B cell (primary cell): ENCODE measurements around the gene MSLN. TPM values are rescaled to one million over a fixed set of nuclear protein-coding genes. Genes with fewer than 3 reads are reported as not detected.
"Not testable (repeated sequence)": the region's sequence is repeated elsewhere in the genome, so short reads cannot be mapped to it uniquely, and the experiment has no call there.

Experiments
- ATAC-seq: fragments of 200-7000 bp; cut with Tn5 transposase; one replicate; pipeline ENCODE4 v1.10.0; 2021; ENCODE audit warnings: low read depth, mild to moderate bottlenecking, moderate number of reproducible peaks, moderate library complexity
- CTCF ChIA-PET: fragments of 350-600 bp; sonication (Branson Sonifier 250); formaldehyde crosslinking; loops from one replicate; lab custom pipeline; 2021; ENCODE audit warnings: antibody characterized with exemption, inconsistent platforms; lab: Charles Lee
- POLR2A ChIA-PET: fragments of 350-600 bp; sonication (Branson Sonifier 250); formaldehyde crosslinking; loops from one replicate; lab custom pipeline; 2021; ENCODE audit warnings: antibody characterized with exemption; lab: Charles Lee
- DNase-seq: peaks from one replicate; pipeline ENCODE4 v3.0.0; 2013
- H2AFZ ChIP-seq: 2 replicates; pipeline ENCODE4 v1.6.1; 2012; ENCODE audit warnings: mild to moderate bottlenecking, low read depth, low read length; ENCODE audit not compliant: insufficient read depth, poor library complexity, severe bottlenecking
- H3K27ac ChIP-seq, 2 donors: 1 replicate in 1 of 2; 2 replicates in 1 of 2; pipeline ENCODE4 v1.5.1; 2012 to 2013; ENCODE audit warnings: low read length in 2 of 2, mild to moderate bottlenecking in 2 of 2, moderate library complexity in 1 of 2
- H3K27me3 ChIP-seq, 4 experiments: fragments of 200-600 bp in 1 of 4; sonication (generic) in 1 of 4; replicated peaks in 1 of 4; 1 replicate in 2 of 4; 2 replicates in 2 of 4; pipeline versions ENCODE4 v1.6.1 to v1.7.0; 2013 to 2016; ENCODE audit warnings: low read length in 3 of 4, mild to moderate bottlenecking in 2 of 4, mixed read lengths in 1 of 4, moderate library complexity in 1 of 4; ENCODE audit not compliant: insufficient read depth in 4 of 4, control insufficient read depth in 3 of 4; ENCODE audit errors: control extremely low read depth in 1 of 4
- H3K36me3 ChIP-seq, 2 experiments: replicated peaks in 1 of 2; 1 replicate in 1 of 2; 2 replicates in 1 of 2; pipeline versions ENCODE4 v1.6.1 to v1.7.1; 2013; ENCODE audit warnings: low read length in 1 of 2; ENCODE audit not compliant: insufficient read depth in 2 of 2, control insufficient read depth in 1 of 2; ENCODE audit errors: control extremely low read depth in 1 of 2, extremely low read depth in 1 of 2
- H3K4me1 ChIP-seq, 2 donors: fragments of 200-600 bp in 1 of 2; sonication (generic) in 1 of 2; 1 replicate in 1 of 2; 2 replicates in 1 of 2; pipeline versions ENCODE4 v1.5.1 to v1.6.1; 2013 to 2017; ENCODE audit warnings: low read length in 2 of 2; ENCODE audit not compliant: control insufficient read depth in 2 of 2, insufficient read depth in 2 of 2
- H3K4me2 ChIP-seq: replicated peaks from 2 replicates; pipeline ENCODE3; 2012; ENCODE audit warnings: mild to moderate bottlenecking, low read depth, low read length; ENCODE audit not compliant: poor library complexity, severe bottlenecking
- H3K4me3 ChIP-seq, 5 experiments: fragments of 200-600 bp in 1 of 5; sonication (generic) in 1 of 5; 1 replicate in 3 of 5; 2 replicates in 2 of 5; pipeline versions ENCODE4 v1.5.1 to v1.7.0; 2011 to 2016; ENCODE audit warnings: low read length in 4 of 5, mild to moderate bottlenecking in 4 of 5, low read depth in 2 of 5, control low read depth in 1 of 5, moderate library complexity in 1 of 5; ENCODE audit not compliant: insufficient read depth in 1 of 5; ENCODE audit errors: control extremely low read depth in 1 of 5, extremely low read depth in 1 of 5
- H3K79me2 ChIP-seq: fragments of 200-600 bp; sonication (generic); one replicate; pipeline ENCODE4 v1.6.0; 2016; ENCODE audit warnings: low read length; ENCODE audit not compliant: control insufficient read depth, insufficient read depth
- H3K9ac ChIP-seq: fragments of 200-600 bp; sonication (generic); 2 replicates; pipeline ENCODE4 v1.6.1; 2017; ENCODE audit warnings: mild to moderate bottlenecking, low read length, moderate library complexity
- H3K9me3 ChIP-seq, 3 donors: one replicate each; pipeline versions ENCODE4 v1.6.1 to v1.7.1; 2013; ENCODE audit warnings: low read length in 2 of 3; ENCODE audit not compliant: control insufficient read depth in 2 of 3, insufficient read depth in 1 of 3; ENCODE audit errors: control extremely low read depth in 1 of 3
- H4K20me1 ChIP-seq: 2 replicates; pipeline ENCODE4 v1.6.0; 2012; ENCODE audit warnings: mild to moderate bottlenecking, low read length; ENCODE audit not compliant: insufficient read depth, control insufficient read depth, poor library complexity, severe bottlenecking
- H3K27ac Mint-ChIP-seq: one replicate; pipeline ENCODE4 v1.8.0; 2021; ENCODE audit warnings: mixed read lengths
- H3K27me3 Mint-ChIP-seq: one replicate; pipeline ENCODE4 v1.8.0; 2021; ENCODE audit warnings: mixed read lengths
- H3K4me1 Mint-ChIP-seq: one replicate; pipeline ENCODE4 v1.8.0; 2021; ENCODE audit warnings: mixed read lengths
- H3K4me3 Mint-ChIP-seq: one replicate; pipeline ENCODE4 v1.8.0; 2021; ENCODE audit warnings: mixed read lengths
- H3K9me3 Mint-ChIP-seq: one replicate; pipeline ENCODE4 v1.8.0; 2022; ENCODE audit warnings: mixed read lengths; ENCODE audit not compliant: insufficient read depth
- CTCF ChIP-seq: fragments of 200-600 bp; IDR thresholded peaks from one replicate; pipeline ENCODE4 v1.8.0; 2022; ENCODE audit warnings: antibody characterized with exemption, mild to moderate bottlenecking
- EZH2 ChIP-seq: IDR thresholded peaks from 2 replicates; pipeline ENCODE4 v1.6.1; 2012; ENCODE audit warnings: borderline replicate concordance, low read depth, mild to moderate bottlenecking, moderate library complexity, low read length; ENCODE audit not compliant: insufficient read depth, poor library complexity, severe bottlenecking
- WGBS: methylation state at CpG from one replicate; pipeline ENCODE4 v1.1.5; 2013; ENCODE audit warnings: missing lambda C conversion rate; ENCODE audit not compliant: insufficient coverage; 5-methylcytosine and 5-hydroxymethylcytosine counted together
- intact Hi-C: fragments of 100-400 bp; cut with micrococcal nuclease; formaldehyde crosslinking; loops from one replicate; pipeline ENCODE4 v1.10.0; 2022
- polyA plus RNA-seq: library from polyadenylated mRNA; depleted of rRNA; stranded (reverse); fragments of >200 nt; gene quantifications from 2 replicates; pipeline ENCODE4 v1.2.3, GENCODE V29; 2012
- total RNA-seq, 2 donors: library from RNA; stranded (reverse); fragments of 120-200 nt in 1 of 2; gene quantifications; 1 replicate in 1 of 2; 2 replicates in 1 of 2; pipeline versions ENCODE4 v1.2.3 to v1.2.4, GENCODE V29; 2013 to 2022

MSLN gene
- total and polyA plus RNA-seq, 2 donors (not counting 1 experiment from before 2014, with no cell fraction given) = not detected

- H3K9me3 Mint-ChIP-seq = no peaks in the 10 kb centered on the region
- H3K4me1 Mint-ChIP-seq = peaks cover 18% of the 10 kb centered on the region
- WGBS = 97% methylated on average over 13 of the region's 15 CpGs
- Histone ChIP-seq H3K9ac (no peak overlapping the region), H3K79me2 (peaks cover 16% of the 10 kb centered on the region), H3K4me1 (peaks cover 20 to 34% of the 10 kb centered on the region in 2 donors), H2AFZ (no peak overlapping the region), H4K20me1 (peaks cover 9% of the 10 kb centered on the region), H3K27me3 (no peaks in the 10 kb centered on the region), H3K27ac (no peak overlapping the region), H3K4me3 (no peak overlapping the region), H3K9me3 (no peaks in the 10 kb centered on the region), H3K36me3 (peaks cover 0 to under 1% of the 10 kb centered on the region in 2 experiments), H3K4me2 (no peak overlapping the region)
- H3K27me3 Mint-ChIP-seq = no peaks in the 10 kb centered on the region
- intact Hi-C loops = loop anchor here (1.0 to 2.0 kb wide), 4 partner anchors 14 to 57 kb away; partner anchors contain the start of genes CHTF18, JMJD8 and RPUSD1
- H3K4me3 Mint-ChIP-seq = peak overlapping the region; percentile 41
- DNase-seq = no peak
- CTCF ChIA-PET = interaction anchor here (0.6 to 5.9 kb wide), 5 partner anchors 12 to 45 kb away, joined by 3 to 31 read pairs (median 9); partner anchors contain the start of genes ANTKMT and METRN
- POLR2A ChIA-PET = interaction anchor here (1.1 to 2.0 kb wide), 2 partner anchors 9 to 14 kb away, joined by 3 to 11 read pairs; no protein-coding TSS in a partner anchor
- peak overlapping the region; percentile 78 for H3K27ac Mint-ChIP-seq
- ATAC-seq = no peak
- TF ChIP-seq EZH2 (no peak), CTCF (no peak)
These were observed 18.4 kb upstream of the MSLN start for GRCh38 chr16:741986-742629.

- H3K9ac ChIP-seq, H4K20me1 ChIP-seq, ATAC-seq, H3K27me3 ChIP-seq, H3K27me3 Mint-ChIP-seq, H3K36me3 ChIP-seq, H3K27ac Mint-ChIP-seq, H3K4me3 ChIP-seq, H3K9me3 ChIP-seq, DNase-seq, H3K9me3 Mint-ChIP-seq, H3K4me3 Mint-ChIP-seq, POLR2A ChIA-PET, H3K4me2 ChIP-seq, H2AFZ ChIP-seq, H3K27ac ChIP-seq, intact Hi-C loops: not testable (repeated sequence)
- H3K4me1 Mint-ChIP-seq = peaks cover 12% of the 10 kb centered on the region
- Histone ChIP-seq H3K79me2 (peaks cover 16% of the 10 kb centered on the region), H3K4me1 (peaks cover 14 to 27% of the 10 kb centered on the region in 2 donors)
- 92% methylated on average over 6 of the region's 14 CpGs for WGBS
- CTCF ChIA-PET = interaction anchor here (2.8 to 5.9 kb wide), 2 partner anchors 22 to 27 kb away, joined by 9 to 26 read pairs; partner anchors contain the start of genes ANTKMT and METRN
These were observed 17.6 kb upstream of the MSLN start for GRCh38 chr16:742894-743293.
